Measurements from ENCODE around the gene PLXDC2. TPM values are rescaled to one million over a fixed set of nuclear protein-coding genes. Genes with fewer than 3 reads are reported as not detected.

PLXDC2 gene
- total RNA-seq, 1 experiment from 2014 or later = 0.20 TPM

DNA sequence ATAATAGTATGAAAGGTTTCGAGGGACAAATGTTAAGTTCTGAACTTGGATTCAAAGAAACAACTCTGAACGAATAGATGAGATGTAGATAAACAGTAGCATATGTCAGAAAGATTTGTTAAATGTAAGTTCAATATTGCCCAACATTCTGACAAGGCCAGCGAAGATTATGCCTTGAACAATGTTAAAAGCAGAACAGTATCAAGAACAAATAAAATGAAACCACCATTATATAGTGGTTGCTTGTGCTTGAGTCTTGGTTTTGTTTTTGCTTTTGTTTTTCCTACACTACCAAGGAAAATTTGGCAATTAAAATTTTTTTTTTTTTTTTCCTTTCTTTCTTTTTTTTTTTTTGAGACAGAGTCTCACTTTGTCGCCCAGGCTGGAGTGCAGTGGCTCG is 66.4 kb downstream of the PLXDC2 start:
- no peaks in the 10 kb centered on the region for H4K20me1 ChIP-seq (ENCODE audit: insufficient read depth)
- no peaks in the 10 kb centered on the region for H3K79me2 ChIP-seq (ENCODE audit: insufficient read depth, low read length)
- H2AFZ ChIP-seq (ENCODE audit: low read depth, low read length, poor library complexity, severe bottlenecking) = no peak overlapping the region

More for the DNA sequence above, 66.4 kb downstream of the PLXDC2 start:
- intact Hi-C loops (cut with micrococcal nuclease) = no loop called here
- no peak overlapping the region for H3K4me3 ChIP-seq (replicated peaks in 1 of 2; ENCODE audit: low read depth in 1 of 2, low read length in 2 of 2)
- peaks cover 0 to 18% of the 10 kb centered on the region in 2 experiments; a peak in 2 of 4 replicates for H3K9me3 ChIP-seq (ENCODE audit: control insufficient read depth in 1 of 2, insufficient read depth in 1 of 2, low read depth in 1 of 2, low read length in 2 of 2)
- H3K27me3 ChIP-seq (ENCODE audit: insufficient read depth, low read length) = no peaks in the 10 kb centered on the region
- DNase-seq (ENCODE audit: low read depth, low spot score) (no peak), ATAC-seq (no peak)
- POLR2A ChIA-PET = no interaction called here
- no peak overlapping the region for H3K4me2 ChIP-seq (ENCODE audit: low read length)
- no peaks in the 10 kb centered on the region for H3K4me1 ChIP-seq (ENCODE audit: control insufficient read depth in 1 of 2, insufficient read depth in 2 of 2, low read length in 2 of 2)
- CTCF ChIA-PET = no interaction called here
- no TSS peak for BruUV-seq (replicated peaks)
- H3K36me3 ChIP-seq (ENCODE audit: control insufficient read depth in 1 of 2, insufficient read depth in 2 of 2, low read length in 2 of 2) = no peaks in the 10 kb centered on the region; a peak in 1 of 4 replicates
- TF ChIP-seq, protein P1, sequence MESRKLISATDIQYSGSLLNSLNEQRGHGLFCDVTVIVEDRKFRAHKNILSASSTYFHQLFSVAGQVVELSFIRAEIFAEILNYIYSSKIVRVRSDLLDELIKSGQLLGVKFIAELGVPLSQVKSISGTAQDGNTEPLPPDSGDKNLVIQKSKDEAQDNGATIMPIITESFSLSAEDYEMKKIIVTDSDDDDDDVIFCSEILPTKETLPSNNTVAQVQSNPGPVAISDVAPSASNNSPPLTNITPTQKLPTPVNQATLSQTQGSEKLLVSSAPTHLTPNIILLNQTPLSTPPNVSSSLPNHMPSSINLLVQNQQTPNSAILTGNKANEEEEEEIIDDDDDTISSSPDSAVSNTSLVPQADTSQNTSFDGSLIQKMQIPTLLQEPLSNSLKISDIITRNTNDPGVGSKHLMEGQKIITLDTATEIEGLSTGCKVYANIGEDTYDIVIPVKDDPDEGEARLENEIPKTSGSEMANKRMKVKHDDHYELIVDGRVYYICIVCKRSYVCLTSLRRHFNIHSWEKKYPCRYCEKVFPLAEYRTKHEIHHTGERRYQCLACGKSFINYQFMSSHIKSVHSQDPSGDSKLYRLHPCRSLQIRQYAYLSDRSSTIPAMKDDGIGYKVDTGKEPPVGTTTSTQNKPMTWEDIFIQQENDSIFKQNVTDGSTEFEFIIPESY (IDR thresholded peaks at IDR 0.05; ENCODE audit: extremely low read depth, insufficient replicate concordance, low read length) = no peak
- TF ChIP-seq SIN3A (IDR thresholded peaks at IDR 0.05; ENCODE audit: low read depth) (no peak), FOSL1 (IDR thresholded peaks at IDR 0.05; ENCODE audit: low read depth) (no peak), SRF (IDR thresholded peaks at IDR 0.05; ENCODE audit: low read depth) (no peak), CBX3 (IDR thresholded peaks at IDR 0.05; ENCODE audit: low read depth) (no peak), JUND (IDR thresholded peaks at IDR 0.05) (no peak), YY1 (IDR thresholded peaks at IDR 0.05; ENCODE audit: extremely low read depth, insufficient replicate concordance, low read depth, low read length) (no peak), ELF1 (IDR thresholded peaks at IDR 0.05; ENCODE audit: borderline replicate concordance, low read depth) (no peak), RAD21 (IDR thresholded peaks at IDR 0.05; ENCODE audit: low read depth) (no peak), ZFX (IDR thresholded peaks at IDR 0.05) (no peak), CEBPB (IDR thresholded peaks at IDR 0.05; ENCODE audit: low read depth) (no peak), EZH2phosphoT487 (IDR thresholded peaks at IDR 0.05; ENCODE audit: borderline replicate concordance) (no peak)
- TF ChIP-seq, protein P2, sequence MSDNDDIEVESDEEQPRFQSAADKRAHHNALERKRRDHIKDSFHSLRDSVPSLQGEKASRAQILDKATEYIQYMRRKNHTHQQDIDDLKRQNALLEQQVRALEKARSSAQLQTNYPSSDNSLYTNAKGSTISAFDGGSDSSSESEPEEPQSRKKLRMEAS (IDR thresholded peaks at IDR 0.05) = no peak
- TF ChIP-seq, protein P3, sequence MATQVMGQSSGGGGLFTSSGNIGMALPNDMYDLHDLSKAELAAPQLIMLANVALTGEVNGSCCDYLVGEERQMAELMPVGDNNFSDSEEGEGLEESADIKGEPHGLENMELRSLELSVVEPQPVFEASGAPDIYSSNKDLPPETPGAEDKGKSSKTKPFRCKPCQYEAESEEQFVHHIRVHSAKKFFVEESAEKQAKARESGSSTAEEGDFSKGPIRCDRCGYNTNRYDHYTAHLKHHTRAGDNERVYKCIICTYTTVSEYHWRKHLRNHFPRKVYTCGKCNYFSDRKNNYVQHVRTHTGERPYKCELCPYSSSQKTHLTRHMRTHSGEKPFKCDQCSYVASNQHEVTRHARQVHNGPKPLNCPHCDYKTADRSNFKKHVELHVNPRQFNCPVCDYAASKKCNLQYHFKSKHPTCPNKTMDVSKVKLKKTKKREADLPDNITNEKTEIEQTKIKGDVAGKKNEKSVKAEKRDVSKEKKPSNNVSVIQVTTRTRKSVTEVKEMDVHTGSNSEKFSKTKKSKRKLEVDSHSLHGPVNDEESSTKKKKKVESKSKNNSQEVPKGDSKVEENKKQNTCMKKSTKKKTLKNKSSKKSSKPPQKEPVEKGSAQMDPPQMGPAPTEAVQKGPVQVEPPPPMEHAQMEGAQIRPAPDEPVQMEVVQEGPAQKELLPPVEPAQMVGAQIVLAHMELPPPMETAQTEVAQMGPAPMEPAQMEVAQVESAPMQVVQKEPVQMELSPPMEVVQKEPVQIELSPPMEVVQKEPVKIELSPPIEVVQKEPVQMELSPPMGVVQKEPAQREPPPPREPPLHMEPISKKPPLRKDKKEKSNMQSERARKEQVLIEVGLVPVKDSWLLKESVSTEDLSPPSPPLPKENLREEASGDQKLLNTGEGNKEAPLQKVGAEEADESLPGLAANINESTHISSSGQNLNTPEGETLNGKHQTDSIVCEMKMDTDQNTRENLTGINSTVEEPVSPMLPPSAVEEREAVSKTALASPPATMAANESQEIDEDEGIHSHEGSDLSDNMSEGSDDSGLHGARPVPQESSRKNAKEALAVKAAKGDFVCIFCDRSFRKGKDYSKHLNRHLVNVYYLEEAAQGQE (IDR thresholded peaks at IDR 0.05; ENCODE audit: low read depth) = no peak
- TF ChIP-seq, protein P4, sequence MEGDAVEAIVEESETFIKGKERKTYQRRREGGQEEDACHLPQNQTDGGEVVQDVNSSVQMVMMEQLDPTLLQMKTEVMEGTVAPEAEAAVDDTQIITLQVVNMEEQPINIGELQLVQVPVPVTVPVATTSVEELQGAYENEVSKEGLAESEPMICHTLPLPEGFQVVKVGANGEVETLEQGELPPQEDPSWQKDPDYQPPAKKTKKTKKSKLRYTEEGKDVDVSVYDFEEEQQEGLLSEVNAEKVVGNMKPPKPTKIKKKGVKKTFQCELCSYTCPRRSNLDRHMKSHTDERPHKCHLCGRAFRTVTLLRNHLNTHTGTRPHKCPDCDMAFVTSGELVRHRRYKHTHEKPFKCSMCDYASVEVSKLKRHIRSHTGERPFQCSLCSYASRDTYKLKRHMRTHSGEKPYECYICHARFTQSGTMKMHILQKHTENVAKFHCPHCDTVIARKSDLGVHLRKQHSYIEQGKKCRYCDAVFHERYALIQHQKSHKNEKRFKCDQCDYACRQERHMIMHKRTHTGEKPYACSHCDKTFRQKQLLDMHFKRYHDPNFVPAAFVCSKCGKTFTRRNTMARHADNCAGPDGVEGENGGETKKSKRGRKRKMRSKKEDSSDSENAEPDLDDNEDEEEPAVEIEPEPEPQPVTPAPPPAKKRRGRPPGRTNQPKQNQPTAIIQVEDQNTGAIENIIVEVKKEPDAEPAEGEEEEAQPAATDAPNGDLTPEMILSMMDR (IDR thresholded peaks at IDR 0.05 in 2 of 3, conservative IDR thresholded peaks at IDR 0.05 in 1 of 3; ENCODE audit: borderline replicate concordance in 1 of 3, insufficient read depth in 1 of 3, low read depth in 2 of 3, low read length in 2 of 3) = no peak
- H3K9me2 ChIP-seq (ENCODE audit: insufficient read depth) = no peaks in the 10 kb centered on the region
- no peak overlapping the region for H3K27ac ChIP-seq (ENCODE audit: low read depth, low read length)
- no peak overlapping the region for H3K9ac ChIP-seq (ENCODE audit: low read length)
- RAD21 ChIA-PET (ENCODE audit: low non-redundant PET in 1 of 2, low total read pairs in 2 of 2, uncharacterized antibody in 2 of 2, unreplicated experiment in 2 of 2) = no interaction called here

Measured in HCT116 (cell line).